H9 (cell line): ENCODE measurements around the gene ARHGEF1. TPM values are rescaled to one million over a fixed set of nuclear protein-coding genes. Genes with fewer than 3 reads are reported as not detected.

ENCODE experiments used
- DNase-seq: peaks from one replicate; pipeline ENCODE4 v3.0.0-alpha.2; 2017
- H2AFZ ChIP-seq: one replicate; pipeline ENCODE4 v1.6.1; 2013; ENCODE audit warnings: mild to moderate bottlenecking, low read length, control low read depth, moderate library complexity
- H2AK5ac ChIP-seq: 2 replicates; pipeline ENCODE4 v1.6.1; 2013; ENCODE audit warnings: low read length, control low read depth, mixed read lengths; ENCODE audit not compliant: insufficient read length
- H2BK120ac ChIP-seq: one replicate; pipeline ENCODE4 v1.6.1; 2013; ENCODE audit warnings: low read depth, mild to moderate bottlenecking, low read length, control low read depth, inconsistent platforms; ENCODE audit not compliant: poor library complexity, severe bottlenecking
- H2BK12ac ChIP-seq: 2 replicates; pipeline ENCODE4 v1.6.1; 2013; ENCODE audit warnings: low read length, control low read depth, mixed read lengths, low read depth; ENCODE audit not compliant: insufficient read length
- H2BK15ac ChIP-seq: 2 replicates; pipeline ENCODE4 v1.6.1; 2013; ENCODE audit warnings: low read depth, low read length, control low read depth
- H2BK20ac ChIP-seq: one replicate; pipeline ENCODE4 v1.6.1; 2013; ENCODE audit warnings: low read depth, mild to moderate bottlenecking, low read length, control low read depth, inconsistent platforms; ENCODE audit not compliant: poor library complexity, severe bottlenecking
- H2BK5ac ChIP-seq: 2 replicates; pipeline ENCODE4 v1.6.1; 2013; ENCODE audit warnings: low read length, control low read depth, mixed read lengths; ENCODE audit not compliant: insufficient read length
- H3K14ac ChIP-seq: 2 replicates; pipeline ENCODE4 v1.6.1; 2013; ENCODE audit warnings: low read length, control low read depth; ENCODE audit not compliant: insufficient read depth
- H3K18ac ChIP-seq: 2 replicates; pipeline ENCODE4 v1.6.1; 2013; ENCODE audit warnings: low read depth, mild to moderate bottlenecking, mixed read lengths, low read length, control low read depth; ENCODE audit not compliant: insufficient read length
- H3K23ac ChIP-seq: 2 replicates; pipeline ENCODE4 v1.6.1; 2013; ENCODE audit warnings: low read length, control low read depth, mixed read lengths, low read depth; ENCODE audit not compliant: insufficient read length
- H3K23me2 ChIP-seq: 2 replicates; pipeline ENCODE4 v1.6.1; 2013; ENCODE audit warnings: low read depth, mild to moderate bottlenecking, mixed read lengths, low read length, control low read depth; ENCODE audit not compliant: insufficient read length, poor library complexity, severe bottlenecking
- H3K27ac ChIP-seq: 2 replicates; pipeline ENCODE4 v1.5.1; 2013; ENCODE audit warnings: low read length, control low read depth, mixed read lengths, low read depth; ENCODE audit not compliant: insufficient read length
- H3K27me3 ChIP-seq: 2 replicates; pipeline ENCODE4 v1.6.1; 2013; ENCODE audit warnings: low read length, control low read depth, inconsistent platforms; ENCODE audit not compliant: insufficient read depth
- H3K4ac ChIP-seq: 2 replicates; pipeline ENCODE4 v1.6.1; 2013; ENCODE audit warnings: low read depth, mild to moderate bottlenecking, control low read depth, inconsistent platforms, low read length, moderate library complexity
- H3K4me1 ChIP-seq: 2 replicates; pipeline ENCODE4 v1.6.1; 2013; ENCODE audit warnings: low read length, control low read depth, inconsistent platforms; ENCODE audit not compliant: insufficient read depth
- H3K4me2 ChIP-seq: 2 replicates; pipeline ENCODE4 v1.6.1; 2013; ENCODE audit warnings: low read length, control low read depth, mixed read lengths; ENCODE audit not compliant: insufficient read length, insufficient read depth
- H3K56ac ChIP-seq: 2 replicates; pipeline ENCODE4 v1.6.1; 2013; ENCODE audit warnings: low read depth, mild to moderate bottlenecking, mixed read lengths, low read length, control low read depth; ENCODE audit not compliant: insufficient read length
- H3K79me1 ChIP-seq: 2 replicates; pipeline ENCODE4 v1.6.1; 2013; ENCODE audit warnings: low read depth, mild to moderate bottlenecking, moderate library complexity, low read length, control low read depth, inconsistent platforms; ENCODE audit not compliant: insufficient read depth, poor library complexity, severe bottlenecking
- H3K79me2 ChIP-seq: 2 replicates; pipeline ENCODE4 v1.6.1; 2013; ENCODE audit warnings: low read length, control low read depth, inconsistent platforms; ENCODE audit not compliant: insufficient read depth
- H3K9ac ChIP-seq: 2 replicates; pipeline ENCODE4 v1.6.1; 2013; ENCODE audit warnings: low read length, control low read depth, mixed read lengths; ENCODE audit not compliant: insufficient read length; ENCODE audit errors: extremely low read depth
- H3K9me3 ChIP-seq: one replicate; pipeline ENCODE4 v1.6.1; 2013; ENCODE audit warnings: low read depth, low read length, inconsistent platforms; ENCODE audit not compliant: control insufficient read depth
- H3T11ph ChIP-seq: one replicate; pipeline ENCODE4 v1.6.1; 2013; ENCODE audit warnings: mild to moderate bottlenecking, low read length, control low read depth, inconsistent platforms
- H4K20me1 ChIP-seq: one replicate; pipeline ENCODE4 v1.6.1; 2013; ENCODE audit not compliant: control insufficient read depth, insufficient read length, insufficient read depth
- H4K5ac ChIP-seq: 2 replicates; pipeline ENCODE4 v1.6.1; 2013; ENCODE audit warnings: low read depth, mild to moderate bottlenecking, mixed read lengths, low read length, control low read depth; ENCODE audit not compliant: insufficient read length
- H4K8ac ChIP-seq: replicated peaks from 2 replicates; pipeline ENCODE4 v1.6.1; 2013; ENCODE audit warnings: low read length, control low read depth, mixed read lengths, low read depth; ENCODE audit not compliant: insufficient read length
- H4K91ac ChIP-seq: 2 replicates; pipeline ENCODE4 v1.6.1; 2013; ENCODE audit warnings: low read depth, mild to moderate bottlenecking, moderate library complexity, mixed read lengths, low read length, control low read depth; ENCODE audit not compliant: insufficient read length
- H3K27ac Mint-ChIP-seq, 3 experiments: 2 replicates in 2 of 3; 3 replicates in 1 of 3; pipeline ENCODE4 v1.8.0; 2020 to 2021; ENCODE audit warnings: mixed read lengths in 3 of 3, mild to moderate bottlenecking in 1 of 3, moderate library complexity in 1 of 3
- H3K27me3 Mint-ChIP-seq: 2 replicates; pipeline ENCODE4 v1.8.0; 2021; ENCODE audit warnings: low read depth, mild to moderate bottlenecking, moderate library complexity, mixed read lengths
- H3K36me3 Mint-ChIP-seq, 3 experiments: 2 replicates in 2 of 3; 3 replicates in 1 of 3; pipeline ENCODE4 v1.8.0; 2020 to 2021; ENCODE audit warnings: low read depth in 3 of 3, mixed read lengths in 3 of 3; ENCODE audit not compliant: insufficient read depth in 1 of 3
- H3K4me1 Mint-ChIP-seq, 2 experiments: 2 replicates each; pipeline ENCODE4 v1.8.0; 2020; ENCODE audit warnings: mixed read lengths in 2 of 2
- H3K4me3 Mint-ChIP-seq, 2 experiments: 2 replicates in 1 of 2; 3 replicates in 1 of 2; pipeline ENCODE4 v1.8.0; 2020 to 2021; ENCODE audit warnings: mild to moderate bottlenecking in 2 of 2, mixed read lengths in 2 of 2, moderate library complexity in 1 of 2
- H3K9me3 Mint-ChIP-seq, 2 experiments: 2 replicates in 1 of 2; 3 replicates in 1 of 2; pipeline ENCODE4 v1.8.0; 2020; ENCODE audit warnings: mild to moderate bottlenecking in 2 of 2, mixed read lengths in 2 of 2, moderate library complexity in 1 of 2
- CTCF ChIP-seq: fragments of 200-600 bp; sonication (generic); conservative IDR thresholded peaks from 3 replicates; pipeline ENCODE4 v1.8.0; 2021; ENCODE audit warnings: antibody characterized with exemption, mild to moderate bottlenecking
- WGBS: extraction: QIAGEN DNeasy Blood & Tissue Kit; methylation state at CpG from one replicate; pipeline ENCODE4 v1.1.7; 2013; ENCODE audit warnings: missing lambda C conversion rate, low lambda C conversion rate, mixed read lengths; ENCODE audit not compliant: insufficient read length; ENCODE audit errors: extremely low coverage; 5-methylcytosine and 5-hydroxymethylcytosine counted together
- total RNA-seq: library from RNA; stranded (reverse); gene quantifications from 2 replicates; pipeline ENCODE4 v1.2.1, GENCODE V29; 2021

Gene ARHGEF1
- total RNA-seq, 1 experiment from 2014 or later: 50.3 TPM

- Histone ChIP-seq H2BK12ac (no peak overlapping the region), H2BK5ac (no peak overlapping the region), H4K8ac (no peak overlapping the region), H2AK5ac (no peak overlapping the region), H3K27me3 (peaks cover 92% of the 10 kb centered on the region), H2BK120ac (no peak overlapping the region), H3K27ac (no peak overlapping the region), H3K9me3 (no peaks in the 10 kb centered on the region), H3K23me2 (no peaks in the 10 kb centered on the region), H3K9ac (no peak overlapping the region), H3K4me1 (no peaks in the 10 kb centered on the region; the same call in 1 of the 2 replicates), H3K4ac (no peak overlapping the region), H3K79me2 (no peaks in the 10 kb centered on the region), H4K5ac (no peak overlapping the region), H4K20me1 (peaks cover 5% of the 10 kb centered on the region), H3K56ac (no peak overlapping the region), H3K79me1 (no peaks in the 10 kb centered on the region), H4K91ac (no peak overlapping the region), H2AFZ (no peak overlapping the region), H2BK15ac (no peak overlapping the region), H2BK20ac (no peak overlapping the region), H3K18ac (no peak overlapping the region), H3K14ac (no peak overlapping the region), H3T11ph (no peak overlapping the region), H3K4me2 (peak overlapping the region; percentile 51), H3K23ac (no peak overlapping the region)
- no peak overlapping the region for H3K27ac Mint-ChIP-seq
- no peak for DNase-seq
- TF ChIP-seq CTCF: no peak
- no CpG with 5 or more reads among the region's 22 CpGs for WGBS
- peaks cover 16% of the 10 kb centered on the region for H3K27me3 Mint-ChIP-seq
- H3K9me3 Mint-ChIP-seq: no peaks in the 10 kb centered on the region; a peak in 2 of 5 replicates
- peak overlapping the region in 1 of 2 experiments; percentile 70; a peak in 3 of 5 replicates for H3K4me3 Mint-ChIP-seq
- peaks cover 0 to 14% of the 10 kb centered on the region in 2 experiments; a peak in 2 of 4 replicates for H3K4me1 Mint-ChIP-seq
- no peaks in the 10 kb centered on the region for H3K36me3 Mint-ChIP-seq
Observed at GRCh38 chr19:41921577-41922576, 38.9 kb downstream of the ARHGEF1 start.
